Left forelimb (tissue), 1 donor: ENCODE data around the gene ANKRD40CL.
"Not testable (repeated sequence)": the region's sequence is repeated elsewhere in the genome, so short reads cannot be mapped to it uniquely, and the experiment has no call there.

Source experiments
- DNase-seq: peaks from one replicate; pipeline ENCODE4 v3.0.0-alpha.2; 2018; ENCODE audit warnings: low spot score

Gene ANKRD40CL

GRCh38 chr17:50762177-50762576 is 5.1 kb downstream of the ANKRD40CL start:
- no peak for DNase-seq

- DNase-seq, result no peak
Observed at GRCh38 chr17:50758989-50759544, 8.3 kb downstream of the ANKRD40CL start.

GRCh38 chr17:50758524-50758923 is 8.8 kb downstream of the ANKRD40CL start:
- DNase-seq, result no peak

- no peak for DNase-seq
Observed at GRCh38 chr17:50754521-50754920, 12.8 kb downstream of the ANKRD40CL start.

- no peak for DNase-seq
Observed at GRCh38 chr17:50749245-50749644, 18.1 kb downstream of the ANKRD40CL start.

GRCh38 chr17:50745631-50746030 is 21.7 kb downstream of the ANKRD40CL start:
- no peak for DNase-seq

- no peak for DNase-seq
Observed at GRCh38 chr17:50739098-50739497, 28.2 kb downstream of the ANKRD40CL start.

GRCh38 chr17:50737118-50737698 is 30.1 kb downstream of the ANKRD40CL start:
- no peak for DNase-seq

- DNase-seq, result no peak
Observed at GRCh38 chr17:50735287-50735686, 32.0 kb downstream of the ANKRD40CL start.

- no peak for DNase-seq
Observed at GRCh38 chr17:50731575-50732460, 35.5 kb downstream of the ANKRD40CL start.

- DNase-seq, result no peak
Observed at GRCh38 chr17:50728881-50729765, 38.2 kb downstream of the ANKRD40CL start.

GRCh38 chr17:50728112-50728429 is 39.2 kb downstream of the ANKRD40CL start:
- DNase-seq, result no peak

GRCh38 chr17:50725769-50726655 is 41.3 kb downstream of the ANKRD40CL start:
- DNase-seq, result no peak

- DNase-seq, result not testable (repeated sequence)
Observed at GRCh38 chr17:50724622-50725021, 42.7 kb downstream of the ANKRD40CL start.

- DNase-seq, result no peak
Observed at GRCh38 chr17:50722746-50723145, 44.6 kb downstream of the ANKRD40CL start.

GRCh38 chr17:50721194-50722010 is 45.9 kb downstream of the ANKRD40CL start:
- no peak for DNase-seq

GRCh38 chr17:50719924-50720794 is 47.2 kb downstream of the ANKRD40CL start:
- DNase-seq, result no peak

GRCh38 chr17:50719144-50719923 is 48.0 kb downstream of the ANKRD40CL start, which contains the start of gene LUC7L3:
TSS of gene LUC7L3 (plus strand) at chr17:50719603. CDS start at chr17:50719733, 130 bp downstream.
- DNase-seq, result peak; percentile 96
